ENCODE results near the gene AMBP. TPM values are rescaled to one million over a fixed set of nuclear protein-coding genes. Genes with fewer than 3 reads are reported as not detected.

AMBP gene
- total RNA-seq, 2 experiments from 2014 or later = not detected

- no peak overlapping the region for H3K4me3 Mint-ChIP-seq
- POLR2A ChIA-PET = no interaction called here
- no peaks in the 10 kb centered on the region for H3K9me3 Mint-ChIP-seq (ENCODE audit: low read depth)
- H3K36me3 Mint-ChIP-seq (ENCODE audit: low read depth) = no peaks in the 10 kb centered on the region
- ATAC-seq (no peak), DNase-seq (no peak)
- no peaks in the 10 kb centered on the region for H3K4me1 Mint-ChIP-seq
- H3K27ac Mint-ChIP-seq = no peak overlapping the region
- peaks cover 13% of the 10 kb centered on the region for H3K27me3 Mint-ChIP-seq
- intact Hi-C loops (cut with DNase I, micrococcal nuclease) = no loop called here
- CTCF ChIA-PET = interaction anchor here (0.6 kb wide), 1 partner anchor 11 kb away, joined by 4 read pairs; no protein-coding TSS in a partner anchor
These were observed 16.1 kb downstream of the AMBP start for GRCh38 chr9:114061830-114062474.

GRCh38 chr9:114061292-114061691, 16.8 kb downstream of the AMBP start:
- Mint-ChIP-seq H3K27ac (no peak overlapping the region), H3K36me3 (ENCODE audit: low read depth) (no peaks in the 10 kb centered on the region), H3K27me3 (peaks cover 13% of the 10 kb centered on the region), H3K4me1 (no peaks in the 10 kb centered on the region), H3K9me3 (ENCODE audit: low read depth) (no peaks in the 10 kb centered on the region), H3K4me3 (no peak overlapping the region)
- ChIA-PET CTCF (interaction anchor here (0.6 kb wide), 1 partner anchor 11 kb away, joined by 4 read pairs; no protein-coding TSS in a partner anchor), POLR2A (no interaction called here)
- DNase-seq (no peak), ATAC-seq (no peak)
- intact Hi-C loops (cut with DNase I, micrococcal nuclease) = no loop called here

GRCh38 chr9:114060711-114061110, 17.4 kb downstream of the AMBP start:
- ATAC-seq = no peak
- H3K36me3 Mint-ChIP-seq (ENCODE audit: low read depth) = no peaks in the 10 kb centered on the region
- no peak for DNase-seq
- POLR2A ChIA-PET = no interaction called here
- no peaks in the 10 kb centered on the region for H3K4me1 Mint-ChIP-seq
- H3K27ac Mint-ChIP-seq = no peak overlapping the region
- peaks cover 13% of the 10 kb centered on the region for H3K27me3 Mint-ChIP-seq
- intact Hi-C loops (cut with DNase I, micrococcal nuclease) = no loop called here
- no peaks in the 10 kb centered on the region for H3K9me3 Mint-ChIP-seq (ENCODE audit: low read depth)
- CTCF ChIA-PET = no interaction called here
- H3K4me3 Mint-ChIP-seq = no peak overlapping the region

GRCh38 chr9:114060070-114060469, 18.0 kb downstream of the AMBP start:
- ATAC-seq (no peak), DNase-seq (no peak)
- CTCF ChIA-PET = no interaction called here
- intact Hi-C loops (cut with DNase I, micrococcal nuclease) = no loop called here
- no peak overlapping the region for H3K4me3 Mint-ChIP-seq
- peaks cover 11% of the 10 kb centered on the region for H3K27me3 Mint-ChIP-seq
- H3K36me3 Mint-ChIP-seq (ENCODE audit: low read depth) = no peaks in the 10 kb centered on the region
- POLR2A ChIA-PET = no interaction called here
- no peak overlapping the region for H3K27ac Mint-ChIP-seq
- H3K9me3 Mint-ChIP-seq (ENCODE audit: low read depth) = no peaks in the 10 kb centered on the region
- no peaks in the 10 kb centered on the region for H3K4me1 Mint-ChIP-seq

GRCh38 chr9:114059047-114059803, 18.9 kb downstream of the AMBP start:
- Mint-ChIP-seq H3K9me3 (ENCODE audit: low read depth) (no peaks in the 10 kb centered on the region), H3K27me3 (peaks cover 11% of the 10 kb centered on the region), H3K27ac (no peak overlapping the region), H3K36me3 (ENCODE audit: low read depth) (no peaks in the 10 kb centered on the region), H3K4me1 (no peaks in the 10 kb centered on the region), H3K4me3 (no peak overlapping the region)
- ChIA-PET CTCF (interaction anchor here (0.8 to 0.9 kb wide), 2 partner anchors 23 to 194 kb away, joined by 3 read pairs; no protein-coding TSS in a partner anchor), POLR2A (no interaction called here)
- intact Hi-C loops (cut with DNase I, micrococcal nuclease) = no loop called here
- DNase-seq (no peak), ATAC-seq (no peak)

- Mint-ChIP-seq H3K27ac (no peak overlapping the region), H3K27me3 (peaks cover 11% of the 10 kb centered on the region), H3K9me3 (ENCODE audit: low read depth) (no peaks in the 10 kb centered on the region), H3K4me1 (no peaks in the 10 kb centered on the region), H3K4me3 (no peak overlapping the region), H3K36me3 (ENCODE audit: low read depth) (no peaks in the 10 kb centered on the region)
- ATAC-seq = no peak
- ChIA-PET POLR2A (no interaction called here), CTCF (interaction anchor here (0.9 kb wide), 1 partner anchor 194 kb away, joined by 3 read pairs; no protein-coding TSS in a partner anchor)
- intact Hi-C loops (cut with DNase I, micrococcal nuclease) = no loop called here
- DNase-seq = no peak
These were observed 19.4 kb downstream of the AMBP start for GRCh38 chr9:114058688-114059046.

- ChIA-PET CTCF (interaction anchor here (0.9 kb wide), 1 partner anchor 533 kb away, joined by 3 read pairs; no protein-coding TSS in a partner anchor), POLR2A (interaction anchor here (0.6 kb wide), 1 partner anchor 120 kb away, joined by 4 read pairs; no protein-coding TSS in a partner anchor)
- H3K27me3 Mint-ChIP-seq = peaks cover 6% of the 10 kb centered on the region
- no peak overlapping the region for H3K4me3 Mint-ChIP-seq
- intact Hi-C loops (cut with DNase I, micrococcal nuclease) = no loop called here
- H3K9me3 Mint-ChIP-seq (ENCODE audit: low read depth) = no peaks in the 10 kb centered on the region
- no peaks in the 10 kb centered on the region for H3K36me3 Mint-ChIP-seq (ENCODE audit: low read depth)
- DNase-seq (no peak), ATAC-seq (no peak)
- no peak overlapping the region for H3K27ac Mint-ChIP-seq
- no peaks in the 10 kb centered on the region for H3K4me1 Mint-ChIP-seq
These were observed 20.8 kb downstream of the AMBP start for GRCh38 chr9:114057161-114057885.

- POLR2A ChIA-PET = no interaction called here
- Mint-ChIP-seq H3K27ac (no peak overlapping the region), H3K4me3 (no peak overlapping the region), H3K27me3 (no peaks in the 10 kb centered on the region), H3K4me1 (no peaks in the 10 kb centered on the region), H3K9me3 (ENCODE audit: low read depth) (no peaks in the 10 kb centered on the region), H3K36me3 (ENCODE audit: low read depth) (no peaks in the 10 kb centered on the region)
- DNase-seq (no peak), ATAC-seq (no peak)
- CTCF ChIA-PET = no interaction called here
- intact Hi-C loops (cut with DNase I, micrococcal nuclease) = no loop called here
These were observed 21.6 kb downstream of the AMBP start for GRCh38 chr9:114056527-114056926.

GRCh38 chr9:114055894-114056293, 22.2 kb downstream of the AMBP start:
- Mint-ChIP-seq H3K4me3 (no peak overlapping the region), H3K9me3 (ENCODE audit: low read depth) (no peaks in the 10 kb centered on the region), H3K27ac (no peak overlapping the region), H3K4me1 (no peaks in the 10 kb centered on the region), H3K27me3 (no peaks in the 10 kb centered on the region), H3K36me3 (ENCODE audit: low read depth) (no peaks in the 10 kb centered on the region)
- ATAC-seq = no peak
- POLR2A ChIA-PET = no interaction called here
- DNase-seq = no peak
- CTCF ChIA-PET = no interaction called here
- intact Hi-C loops (cut with DNase I, micrococcal nuclease) = no loop called here

- Mint-ChIP-seq H3K9me3 (ENCODE audit: low read depth) (no peaks in the 10 kb centered on the region), H3K36me3 (ENCODE audit: low read depth) (no peaks in the 10 kb centered on the region), H3K4me3 (no peak overlapping the region), H3K27me3 (no peaks in the 10 kb centered on the region), H3K27ac (no peak overlapping the region), H3K4me1 (no peaks in the 10 kb centered on the region)
- CTCF ChIA-PET = no interaction called here
- intact Hi-C loops (cut with DNase I, micrococcal nuclease) = no loop called here
- DNase-seq (no peak), ATAC-seq (no peak)
- POLR2A ChIA-PET = no interaction called here
These were observed 23.0 kb downstream of the AMBP start for GRCh38 chr9:114055061-114055460.

GRCh38 chr9:114054191-114054690, 23.9 kb downstream of the AMBP start:
- H3K4me1 Mint-ChIP-seq = no peaks in the 10 kb centered on the region
- no peak for ATAC-seq
- H3K27ac Mint-ChIP-seq = no peak overlapping the region
- H3K36me3 Mint-ChIP-seq (ENCODE audit: low read depth) = no peaks in the 10 kb centered on the region
- ChIA-PET CTCF (interaction anchor here (0.8 kb wide), 1 partner anchor 237 kb away, joined by 3 read pairs; no protein-coding TSS in a partner anchor), POLR2A (no interaction called here)
- no peaks in the 10 kb centered on the region for H3K27me3 Mint-ChIP-seq
- no peaks in the 10 kb centered on the region for H3K9me3 Mint-ChIP-seq (ENCODE audit: low read depth)
- no peak overlapping the region for H3K4me3 Mint-ChIP-seq
- no peak for DNase-seq
- intact Hi-C loops (cut with DNase I, micrococcal nuclease) = no loop called here
